ENCODE measurements around the gene ARL6.
A peak's percentile ranks its signal among the peaks of the same experiment; 100 is the strongest.

The ARL6 gene

GRCh38 chr3:97764407-97765238, at the start of gene ARL6:
Gene ARL6 (plus strand): TSS chr3:97764758. CDS start chr3:97768108, 3,350 bp downstream.
- DNase-seq: peak; percentile 77

- peak; percentile 53 for DNase-seq
Observed at GRCh38 chr3:97719156-97719821, 45.3 kb upstream of the ARL6 start.

- no peak for DNase-seq
Observed at GRCh38 chr3:97720417-97720816, 44.1 kb upstream of the ARL6 start.

- DNase-seq: no peak
Observed at GRCh38 chr3:97721446-97721845, 43.1 kb upstream of the ARL6 start.

GRCh38 chr3:97736928-97737327, 27.6 kb upstream of the ARL6 start:
- DNase-seq: no peak

- DNase-seq: no peak
Observed at GRCh38 chr3:97738761-97739160, 25.8 kb upstream of the ARL6 start.

GRCh38 chr3:97742036-97742435, 22.5 kb upstream of the ARL6 start:
- no peak for DNase-seq

- no peak for DNase-seq
Observed at GRCh38 chr3:97744289-97744688, 20.3 kb upstream of the ARL6 start.

GRCh38 chr3:97763586-97764406, 762 bp upstream of the ARL6 start:
- DNase-seq: no peak

GRCh38 chr3:97765336-97765735, 778 bp downstream of the ARL6 start:
- no peak for DNase-seq

GRCh38 chr3:97772926-97773325, 8.4 kb downstream of the ARL6 start:
- DNase-seq: no peak

- DNase-seq: no peak
Observed at GRCh38 chr3:97778152-97778551, 13.6 kb downstream of the ARL6 start.

- no peak for DNase-seq
Observed at GRCh38 chr3:97793420-97794019, 29.0 kb downstream of the ARL6 start.

- no peak for DNase-seq
Observed at GRCh38 chr3:97795951-97796350, 31.4 kb downstream of the ARL6 start.

- no peak for DNase-seq
Observed at GRCh38 chr3:97804471-97804870, 39.9 kb downstream of the ARL6 start.

- DNase-seq: no peak
Observed at GRCh38 chr3:97810779-97811390, 46.3 kb downstream of the ARL6 start.

- DNase-seq: peak; percentile 4
Observed at GRCh38 chr3:97815149-97815917, 50.8 kb downstream of the ARL6 start.

GRCh38 chr3:97816811-97817210, 52.3 kb downstream of the ARL6 start:
- no peak for DNase-seq

GRCh38 chr3:97817965-97818364, 53.4 kb downstream of the ARL6 start:
- no peak for DNase-seq

GRCh38 chr3:97820780-97821179, 56.2 kb downstream of the ARL6 start:
- DNase-seq: no peak

GRCh38 chr3:97821287-97821773, 56.8 kb downstream of the ARL6 start:
- DNase-seq: peak; percentile 49
